Tibial nerve (tissue), 4 donors: ENCODE results near the gene TMEM161A.

Experiments used
- CTCF ChIP-seq, 5 experiments: fragments of 200-600 bp in 3 of 5; fragments of 450-650 bp in 2 of 5; sonication (generic) in 3 of 5; IDR thresholded peaks; one replicate each; pipeline ENCODE4 v1.5.1; 2016 to 2019; ENCODE audit warnings: antibody characterized with exemption in 5 of 5, mild to moderate bottlenecking in 3 of 5, moderate library complexity in 2 of 5
- EP300 ChIP-seq, 2 donors: sonication (generic); formaldehyde crosslinking; IDR thresholded peaks; one replicate each; pipeline ENCODE4 v1.6.1; 2017; ENCODE audit warnings: antibody characterized with exemption in 2 of 2, mild to moderate bottlenecking in 1 of 2

GRCh38 chr19:19145281-19145680, 7.0 kb upstream of the TMEM161A start:
- TF ChIP-seq CTCF (IDR thresholded peaks at IDR 0.05), result no peak
- no peak for TF ChIP-seq EP300 (IDR thresholded peaks at IDR 0.05)
